D341Med (cell line): Measurements from ENCODE around the gene TBRG1.
"Not testable (repeated sequence)": the region's sequence is repeated elsewhere in the genome, so short reads cannot be mapped to it uniquely, and the experiment has no call there.

ENCODE experiments used
- DNase-seq: peaks from one replicate; pipeline ENCODE4 v3.0.0; 2012; ENCODE audit warnings: low spot score

Gene TBRG1

GRCh38 chr11:124622531-124623451 lies at the start of gene TBRG1:
TBRG1 (plus strand) TSS chr11:124622864; CDS start chr11:124623084, 220 bp downstream.
- peak; percentile 93 for DNase-seq

GRCh38 chr11:124577716-124578427 lies 44.8 kb upstream of the TBRG1 start:
- no peak for DNase-seq

- no peak for DNase-seq
These were observed 43.9 kb upstream of the TBRG1 start for GRCh38 chr11:124578761-124579160.

GRCh38 chr11:124581817-124582216 lies 40.8 kb upstream of the TBRG1 start:
- DNase-seq: no peak

GRCh38 chr11:124582565-124582964 lies 40.1 kb upstream of the TBRG1 start:
- DNase-seq: no peak

GRCh38 chr11:124583781-124584180 lies 38.9 kb upstream of the TBRG1 start:
- no peak for DNase-seq

- no peak for DNase-seq
These were observed 37.8 kb upstream of the TBRG1 start for GRCh38 chr11:124584681-124585372.

GRCh38 chr11:124586238-124586860 lies 36.3 kb upstream of the TBRG1 start:
- DNase-seq: peak; percentile 56

- no peak for DNase-seq
These were observed 31.2 kb upstream of the TBRG1 start for GRCh38 chr11:124591430-124591829.

- no peak for DNase-seq
These were observed 30.0 kb upstream of the TBRG1 start for GRCh38 chr11:124592627-124593026.

- DNase-seq: no peak
These were observed 27.4 kb upstream of the TBRG1 start for GRCh38 chr11:124595302-124595701.

GRCh38 chr11:124597626-124598025 lies 25.0 kb upstream of the TBRG1 start:
- DNase-seq: no peak

- no peak for DNase-seq
These were observed 21.9 kb upstream of the TBRG1 start for GRCh38 chr11:124600621-124601320.

GRCh38 chr11:124602193-124602592 lies 20.5 kb upstream of the TBRG1 start:
- DNase-seq: no peak

GRCh38 chr11:124602723-124603122 lies 19.9 kb upstream of the TBRG1 start:
- DNase-seq: not testable (repeated sequence)

GRCh38 chr11:124605719-124606118 lies 16.9 kb upstream of the TBRG1 start:
- no peak for DNase-seq

GRCh38 chr11:124608147-124608546 lies 14.5 kb upstream of the TBRG1 start:
- no peak for DNase-seq

GRCh38 chr11:124610295-124610694 lies 12.4 kb upstream of the TBRG1 start:
- DNase-seq: no peak

GRCh38 chr11:124611064-124611463 lies 11.6 kb upstream of the TBRG1 start, which contains the start of gene PANX3:
PANX3 (plus strand) TSS chr11:124611428; CDS start chr11:124611557, 129 bp downstream.
- DNase-seq: no peak

GRCh38 chr11:124612045-124612444 lies 10.6 kb upstream of the TBRG1 start:
- no peak for DNase-seq

GRCh38 chr11:124612567-124613246 lies 10.0 kb upstream of the TBRG1 start:
- no peak for DNase-seq
